ENCODE results near the gene IFITM2.
"Not testable (repeated sequence)": the region's sequence is repeated elsewhere in the genome, so short reads cannot be mapped to it uniquely, and the experiment has no call there.

IFITM2 gene

DNA sequence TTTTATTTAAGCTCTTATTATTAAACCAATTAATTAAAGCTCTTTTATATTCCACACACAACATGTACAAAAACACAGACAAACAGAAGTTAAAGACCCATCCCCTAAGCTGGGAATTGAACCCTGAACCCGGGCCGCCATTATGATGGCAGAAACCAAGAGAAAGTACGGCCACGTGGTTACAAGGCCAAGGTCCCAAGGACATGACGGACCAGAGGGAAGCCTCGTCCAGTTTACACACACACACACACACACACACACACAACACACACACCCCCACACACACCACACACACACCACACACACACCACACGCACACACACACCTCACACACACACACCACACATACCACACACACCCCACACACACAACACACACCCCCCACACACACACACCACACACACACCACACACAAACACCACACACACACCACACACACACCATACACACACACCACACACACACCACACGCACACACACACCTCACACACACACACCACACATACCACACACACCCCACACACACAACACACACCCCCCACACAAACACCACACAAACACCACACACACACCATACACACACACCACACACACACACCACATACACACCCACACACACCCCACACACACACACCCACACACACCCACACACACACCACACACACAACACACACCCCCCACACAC, 41.8 kb downstream of the IFITM2 start:
- peak overlapping the region; percentile 82 for H4K91ac ChIP-seq (ENCODE audit: low read length)
- not testable (repeated sequence) for H3K4ac ChIP-seq (ENCODE audit: low read depth in 1 of 2, low read length in 2 of 2); H3K79me1 ChIP-seq (replicated peaks; ENCODE audit: low read length, poor library complexity, severe bottlenecking); H2BK5ac ChIP-seq (ENCODE audit: low read depth, low read length, poor library complexity, severe bottlenecking); H3K27me3 ChIP-seq (ENCODE audit: control insufficient read depth in 1 of 2, insufficient read depth in 1 of 2, low read length in 2 of 2); H3K9me3 ChIP-seq (ENCODE audit: control insufficient read depth, low read length); H3K4me1 ChIP-seq (ENCODE audit: control insufficient read depth, insufficient read depth, low read depth, low read length); H3K4me3 ChIP-seq (ENCODE audit: insufficient read depth in 1 of 2, low read depth in 1 of 2, low read length in 2 of 2); H3K9ac ChIP-seq (ENCODE audit: low read length); H2AK5ac ChIP-seq (ENCODE audit: low read length, severe bottlenecking); H3K4me2 ChIP-seq (ENCODE audit: low read length, poor library complexity, severe bottlenecking); H2AFZ ChIP-seq (ENCODE audit: low read depth, low read length); H2BK15ac ChIP-seq (ENCODE audit: low read depth, poor library complexity, severe bottlenecking); H2BK120ac ChIP-seq (ENCODE audit: low read depth, low read length); DNase-seq; H3K36me3 ChIP-seq (ENCODE audit: control insufficient read depth in 1 of 2, insufficient read depth in 2 of 2, low read depth in 1 of 2, low read length in 2 of 2); H3K27ac ChIP-seq (ENCODE audit: low read length, poor library complexity, severe bottlenecking)
- 62% methylated on average over 3 of the region's 8 CpGs for WGBS
- H2BK12ac ChIP-seq (ENCODE audit: low read length in 2 of 2) = peak overlapping the region in 1 of 2 experiments; percentile 82
- peak overlapping the region; percentile 76 for H4K8ac ChIP-seq (ENCODE audit: low read length)
- H3K14ac ChIP-seq (ENCODE audit: low read length in 2 of 2) = peak overlapping the region in 1 of 2 experiments; percentile 64
- peak overlapping the region in 1 of 2 experiments; percentile 19 for H3K23ac ChIP-seq (ENCODE audit: low read length in 2 of 2)
- H3K18ac ChIP-seq (ENCODE audit: low read depth in 1 of 2, low read length in 2 of 2) = peak overlapping the region in 1 of 2 experiments; percentile 42

- not testable (repeated sequence) for H3K4me3 ChIP-seq (ENCODE audit: insufficient read depth in 1 of 2, low read depth in 1 of 2, low read length in 2 of 2); H3K4me1 ChIP-seq (ENCODE audit: control insufficient read depth, insufficient read depth, low read depth, low read length); H3K36me3 ChIP-seq (ENCODE audit: control insufficient read depth in 1 of 2, insufficient read depth in 2 of 2, low read depth in 1 of 2, low read length in 2 of 2); H3K9me3 ChIP-seq (ENCODE audit: control insufficient read depth, low read length); H4K91ac ChIP-seq (ENCODE audit: low read length); DNase-seq; H3K23ac ChIP-seq (ENCODE audit: low read length in 2 of 2); H3K4ac ChIP-seq (ENCODE audit: low read depth in 1 of 2, low read length in 2 of 2); H2AK5ac ChIP-seq (ENCODE audit: low read length, severe bottlenecking); H2AFZ ChIP-seq (ENCODE audit: low read depth, low read length); H2BK5ac ChIP-seq (ENCODE audit: low read depth, low read length, poor library complexity, severe bottlenecking); H2BK120ac ChIP-seq (ENCODE audit: low read depth, low read length); H3K27me3 ChIP-seq (ENCODE audit: control insufficient read depth in 1 of 2, insufficient read depth in 1 of 2, low read length in 2 of 2); H3K27ac ChIP-seq (ENCODE audit: low read length, poor library complexity, severe bottlenecking); H3K4me2 ChIP-seq (ENCODE audit: low read length, poor library complexity, severe bottlenecking); H3K14ac ChIP-seq (ENCODE audit: low read length in 2 of 2); H3K79me1 ChIP-seq (replicated peaks; ENCODE audit: low read length, poor library complexity, severe bottlenecking)
- Histone ChIP-seq H2BK12ac (ENCODE audit: low read length in 2 of 2) (peak overlapping the region in 1 of 2 experiments; percentile 82), H2BK15ac (ENCODE audit: low read depth, poor library complexity, severe bottlenecking) (peak overlapping the region; percentile 63), H4K8ac (ENCODE audit: low read length) (peak overlapping the region; percentile 76), H3K9ac (ENCODE audit: low read length) (peak overlapping the region; percentile 59), H3K18ac (ENCODE audit: low read depth in 1 of 2, low read length in 2 of 2) (peak overlapping the region; percentile 24 to 42)
- 94% methylated on average over 16 of the region's 16 CpGs for WGBS
Measured at GRCh38 chr11:350033-350722, 42.6 kb downstream of the IFITM2 start.

- WGBS = 80% methylated on average over 17 of the region's 18 CpGs
- no peak overlapping the region for H3K27ac ChIP-seq (ENCODE audit: low read length, poor library complexity, severe bottlenecking)
- peak overlapping the region; percentile 63 for H2BK15ac ChIP-seq (ENCODE audit: low read depth, poor library complexity, severe bottlenecking)
- H2AK5ac ChIP-seq (ENCODE audit: low read length, severe bottlenecking) = no peak overlapping the region
- peak overlapping the region in 1 of 2 experiments; percentile 24 for H3K18ac ChIP-seq (ENCODE audit: low read depth in 1 of 2, low read length in 2 of 2)
- no peak overlapping the region for H2BK5ac ChIP-seq (ENCODE audit: low read depth, low read length, poor library complexity, severe bottlenecking)
- peaks cover 12% of the 10 kb centered on the region for H3K4me1 ChIP-seq (ENCODE audit: control insufficient read depth, insufficient read depth, low read depth, low read length)
- no peak overlapping the region for H3K4me2 ChIP-seq (ENCODE audit: low read length, poor library complexity, severe bottlenecking)
- no peak overlapping the region for H3K4me3 ChIP-seq (ENCODE audit: insufficient read depth in 1 of 2, low read depth in 1 of 2, low read length in 2 of 2)
- H3K9ac ChIP-seq (ENCODE audit: low read length) = peak overlapping the region; percentile 59
- no peak overlapping the region for H3K4ac ChIP-seq (ENCODE audit: low read depth in 1 of 2, low read length in 2 of 2)
- H3K14ac ChIP-seq (ENCODE audit: low read length in 2 of 2) = no peak overlapping the region
- H4K8ac ChIP-seq (ENCODE audit: low read length) = peak overlapping the region; percentile 58
- no peak for DNase-seq
- no peak overlapping the region for H3K23ac ChIP-seq (ENCODE audit: low read length in 2 of 2)
- H2BK120ac ChIP-seq (ENCODE audit: low read depth, low read length) = peak overlapping the region; percentile 54
- peaks cover 0 to 2% of the 10 kb centered on the region in 2 experiments for H3K27me3 ChIP-seq (ENCODE audit: control insufficient read depth in 1 of 2, insufficient read depth in 1 of 2, low read length in 2 of 2)
- H3K36me3 ChIP-seq (ENCODE audit: control insufficient read depth in 1 of 2, insufficient read depth in 2 of 2, low read depth in 1 of 2, low read length in 2 of 2) = no peaks in the 10 kb centered on the region
- H2AFZ ChIP-seq (ENCODE audit: low read depth, low read length) = no peak overlapping the region
- H4K91ac ChIP-seq (ENCODE audit: low read length) = no peak overlapping the region
- no peak overlapping the region for H2BK12ac ChIP-seq (ENCODE audit: low read length in 2 of 2)
- H3K9me3 ChIP-seq (ENCODE audit: control insufficient read depth, low read length) = no peaks in the 10 kb centered on the region
- H3K79me1 ChIP-seq (replicated peaks; ENCODE audit: low read length, poor library complexity, severe bottlenecking) = no peaks in the 10 kb centered on the region
Measured at GRCh38 chr11:350723-351255, 43.2 kb downstream of the IFITM2 start.

DNA sequence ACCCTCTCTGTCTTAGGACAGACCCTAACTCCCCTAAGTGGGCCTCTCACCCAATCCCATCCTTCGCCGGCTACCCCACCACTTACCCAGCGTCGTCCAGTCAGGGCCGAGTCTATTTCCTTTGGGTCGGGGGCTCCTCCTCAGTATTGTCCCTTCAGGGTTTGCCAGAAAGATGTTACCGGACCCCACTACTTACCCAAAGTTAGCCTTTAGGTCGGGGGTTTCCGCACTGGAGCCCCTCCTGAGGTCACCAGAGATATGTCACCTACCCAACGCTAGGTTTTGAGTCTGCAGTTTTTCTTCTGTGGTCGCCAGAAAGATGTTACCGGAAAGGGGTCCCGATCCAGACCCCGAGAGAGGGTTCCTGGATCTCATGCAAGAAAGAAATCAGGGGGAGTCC, 43.8 kb downstream of the IFITM2 start:
- Histone ChIP-seq H2BK120ac (ENCODE audit: low read depth, low read length) (peak overlapping the region; percentile 54), H2AFZ (ENCODE audit: low read depth, low read length) (no peak overlapping the region), H3K27ac (ENCODE audit: low read length, poor library complexity, severe bottlenecking) (no peak overlapping the region), H3K4me2 (ENCODE audit: low read length, poor library complexity, severe bottlenecking) (no peak overlapping the region), H3K27me3 (ENCODE audit: control insufficient read depth in 1 of 2, insufficient read depth in 1 of 2, low read length in 2 of 2) (peaks cover 0 to 2% of the 10 kb centered on the region in 2 experiments), H2BK12ac (ENCODE audit: low read length in 2 of 2) (peak overlapping the region in 1 of 2 experiments; percentile 45), H3K4me3 (ENCODE audit: insufficient read depth in 1 of 2, low read depth in 1 of 2, low read length in 2 of 2) (no peak overlapping the region), H3K14ac (ENCODE audit: low read length in 2 of 2) (no peak overlapping the region), H2BK15ac (ENCODE audit: low read depth, poor library complexity, severe bottlenecking) (no peak overlapping the region), H3K4ac (ENCODE audit: low read depth in 1 of 2, low read length in 2 of 2) (no peak overlapping the region), H3K9me3 (ENCODE audit: control insufficient read depth, low read length) (no peaks in the 10 kb centered on the region), H4K8ac (ENCODE audit: low read length) (no peak overlapping the region), H3K18ac (ENCODE audit: low read depth in 1 of 2, low read length in 2 of 2) (no peak overlapping the region), H2BK5ac (ENCODE audit: low read depth, low read length, poor library complexity, severe bottlenecking) (no peak overlapping the region), H3K79me1 (replicated peaks; ENCODE audit: low read length, poor library complexity, severe bottlenecking) (no peaks in the 10 kb centered on the region), H3K23ac (ENCODE audit: low read length in 2 of 2) (no peak overlapping the region), H3K9ac (ENCODE audit: low read length) (peak overlapping the region; percentile 59), H3K4me1 (ENCODE audit: control insufficient read depth, insufficient read depth, low read depth, low read length) (peaks cover 12% of the 10 kb centered on the region), H2AK5ac (ENCODE audit: low read length, severe bottlenecking) (peak overlapping the region; percentile 22), H3K36me3 (ENCODE audit: control insufficient read depth in 1 of 2, insufficient read depth in 2 of 2, low read depth in 1 of 2, low read length in 2 of 2) (peaks cover under 1 to 1% of the 10 kb centered on the region in 2 experiments), H4K91ac (ENCODE audit: low read length) (no peak overlapping the region)
- no peak for DNase-seq
- 98% methylated on average over 14 of the region's 14 CpGs for WGBS
